WTC11 (cell line): ENCODE results near the gene HPCA.

ENCODE experiments used
- CTCF ChIP-seq: fragments of 200-600 bp; IDR thresholded peaks from 2 replicates; pipeline ENCODE4 v1.8.0; 2022; ENCODE audit warnings: antibody characterized with exemption
- NR2C2 ChIP-seq: sonication (generic); formaldehyde crosslinking; IDR thresholded peaks from 2 replicates; pipeline ENCODE4 v1.8.0; 2022; ENCODE audit warnings: mild to moderate bottlenecking, missing genetic modification reagents

DNA sequence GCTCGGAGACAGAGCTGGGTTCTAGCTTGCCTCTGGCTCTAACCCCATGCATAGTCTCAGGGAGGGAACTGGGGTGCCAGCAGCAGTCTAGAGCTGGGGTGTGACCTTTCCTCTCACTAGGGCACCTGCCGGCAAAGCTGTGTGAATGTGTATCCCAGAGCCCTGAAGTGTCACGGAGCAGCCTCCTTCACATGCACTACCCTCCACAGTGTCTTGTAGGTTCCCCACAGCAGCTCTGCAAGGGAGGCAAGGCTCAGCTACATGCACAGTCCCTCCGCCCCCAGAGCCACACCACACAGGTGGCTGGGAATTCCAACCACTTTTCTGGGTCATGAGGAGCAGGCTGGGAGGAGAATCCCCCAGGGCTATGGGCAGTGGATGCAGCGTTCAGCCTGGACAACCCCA is 7.7 kb upstream of the HPCA start:
- no peak for TF ChIP-seq NR2C2 (CRISPR knock-in tag)
- TF ChIP-seq CTCF: no peak
